ENCODE data around the gene SH3RF1.

SH3RF1 gene

DNA sequence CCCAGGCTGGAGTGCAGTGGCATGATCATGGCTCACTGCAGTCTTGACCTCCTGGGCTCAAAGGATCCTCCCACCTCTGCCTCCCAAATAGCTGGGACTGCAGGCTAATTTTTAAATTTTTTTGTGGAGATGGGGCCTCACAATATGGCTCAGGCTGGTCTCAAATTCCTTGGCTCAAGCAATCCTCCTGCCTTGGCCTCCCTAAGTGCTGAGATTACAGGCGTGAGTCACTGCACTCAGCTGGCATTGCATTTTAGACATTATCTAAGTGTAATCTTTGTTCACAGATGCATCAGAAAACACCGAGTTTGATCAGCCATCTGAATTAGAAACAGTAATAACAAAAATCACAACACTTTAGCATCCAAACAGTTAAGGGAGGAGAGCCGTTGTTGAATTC, 207.3 kb downstream of the SH3RF1 start:
- no peak for DNase-seq (ENCODE audit: low spot score)

DNA sequence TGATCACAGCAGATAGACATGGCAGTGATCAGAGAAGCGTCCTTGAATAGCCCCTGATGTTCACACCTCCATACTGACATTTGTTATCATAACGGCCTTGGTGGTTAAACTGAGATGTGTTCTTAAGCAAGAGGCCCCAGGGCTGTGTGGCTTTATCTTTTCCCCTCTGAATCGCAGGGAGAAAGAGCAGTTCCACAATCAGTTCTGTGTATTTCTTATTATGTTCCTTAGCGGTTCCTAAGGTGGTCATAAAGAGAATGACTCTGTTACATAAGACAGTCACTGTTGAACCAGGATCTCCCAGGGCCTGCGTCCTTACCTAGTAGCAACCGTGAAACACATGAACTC, 207.9 kb downstream of the SH3RF1 start:
- no peak for DNase-seq (ENCODE audit: low spot score)

DNA sequence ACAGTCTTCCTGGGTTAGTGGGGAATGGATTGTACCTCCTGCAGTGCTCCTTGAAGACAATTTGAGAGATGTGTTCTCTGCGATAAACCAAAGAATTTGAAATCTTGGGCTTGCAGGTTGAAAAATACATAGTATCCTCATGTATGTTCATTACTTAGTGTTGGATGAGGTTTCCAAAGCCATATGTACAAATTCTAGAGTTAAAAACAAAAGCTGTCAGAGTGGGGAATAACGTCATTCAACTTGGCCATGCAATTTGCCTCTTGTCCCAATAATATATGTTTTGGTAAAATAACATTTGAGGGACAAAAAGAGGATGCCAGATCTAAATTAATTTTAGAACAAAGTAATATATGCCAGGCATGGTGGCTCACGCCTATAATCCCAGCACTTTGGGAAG, 209.4 kb downstream of the SH3RF1 start:
- no peak for DNase-seq (ENCODE audit: low spot score)

DNA sequence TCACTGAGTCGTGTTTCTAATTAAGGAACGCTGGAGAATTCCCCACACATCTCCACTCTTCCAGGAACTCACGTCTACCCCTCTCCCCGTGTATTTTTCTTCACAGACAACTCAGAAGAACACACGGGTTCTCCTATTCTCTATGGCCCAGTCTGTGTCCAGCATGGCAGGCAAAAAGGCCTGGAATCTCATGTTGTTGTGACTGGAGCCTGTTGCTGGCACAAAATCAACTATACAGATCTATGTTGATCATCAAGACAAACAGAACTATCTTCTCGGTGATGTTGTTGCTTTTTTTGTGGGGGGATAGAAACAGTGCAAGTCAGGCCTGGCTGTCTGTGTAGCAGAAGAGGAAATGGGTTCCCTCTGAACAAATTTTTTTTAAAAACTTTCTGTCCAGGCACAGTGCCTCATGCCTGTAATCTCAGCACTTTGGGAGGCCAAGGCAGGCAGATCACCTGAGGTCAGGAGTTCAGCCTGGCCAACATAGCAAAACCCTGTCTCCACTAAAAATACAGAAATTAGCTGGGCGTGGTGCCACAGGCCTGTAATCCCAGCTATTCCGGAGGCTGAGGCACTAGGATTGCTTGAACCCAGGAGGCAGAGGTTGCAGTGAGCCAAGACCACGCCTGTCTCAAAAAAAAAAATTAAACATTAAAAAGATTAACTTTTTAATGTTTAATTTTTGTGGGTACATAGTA, 210.2 kb downstream of the SH3RF1 start:
- no peak for DNase-seq (ENCODE audit: low spot score)

DNA sequence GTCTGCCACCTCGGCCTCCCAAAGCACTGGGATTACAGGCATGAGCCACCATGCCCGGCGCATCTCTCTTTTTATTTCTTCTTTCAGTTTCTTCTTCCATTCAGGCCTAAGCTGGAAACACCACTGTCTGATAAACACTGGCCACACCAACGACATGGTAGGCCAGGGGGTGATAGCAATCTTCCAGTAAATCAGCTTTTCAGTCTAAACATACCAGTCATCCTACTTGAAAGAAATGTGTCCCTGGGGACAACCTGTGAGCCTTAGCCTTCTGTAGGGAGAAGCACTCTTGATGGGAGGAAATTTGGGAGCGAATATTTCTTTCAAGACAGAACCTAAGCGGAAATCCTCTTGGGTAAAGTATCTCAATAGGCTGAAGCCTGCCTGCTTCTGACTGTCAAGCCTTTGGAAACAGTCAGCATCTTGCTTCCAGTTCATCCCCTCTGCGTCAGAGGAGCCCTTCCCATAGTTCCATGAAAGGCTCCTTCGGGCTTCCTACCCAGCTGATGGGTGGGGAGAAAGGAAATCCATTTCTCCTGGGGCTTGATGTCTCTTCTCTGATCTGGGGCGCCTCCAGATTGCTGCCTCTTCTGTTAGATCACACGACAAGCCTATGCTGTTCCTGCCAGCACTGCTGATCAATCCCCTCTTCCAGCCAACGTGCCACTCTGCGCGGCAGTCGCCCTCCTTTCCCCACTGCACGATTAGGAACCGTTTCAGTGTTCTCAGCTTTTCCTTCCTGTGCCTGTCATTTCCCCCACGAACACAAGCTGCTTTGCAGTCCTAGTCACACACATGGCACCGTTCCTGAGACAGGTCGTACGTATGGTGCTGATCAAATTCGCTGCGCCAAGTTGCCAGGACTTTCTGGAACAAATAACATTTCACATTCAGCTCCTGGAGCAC, 211.2 kb downstream of the SH3RF1 start:
- DNase-seq (ENCODE audit: low spot score) = no peak

DNA sequence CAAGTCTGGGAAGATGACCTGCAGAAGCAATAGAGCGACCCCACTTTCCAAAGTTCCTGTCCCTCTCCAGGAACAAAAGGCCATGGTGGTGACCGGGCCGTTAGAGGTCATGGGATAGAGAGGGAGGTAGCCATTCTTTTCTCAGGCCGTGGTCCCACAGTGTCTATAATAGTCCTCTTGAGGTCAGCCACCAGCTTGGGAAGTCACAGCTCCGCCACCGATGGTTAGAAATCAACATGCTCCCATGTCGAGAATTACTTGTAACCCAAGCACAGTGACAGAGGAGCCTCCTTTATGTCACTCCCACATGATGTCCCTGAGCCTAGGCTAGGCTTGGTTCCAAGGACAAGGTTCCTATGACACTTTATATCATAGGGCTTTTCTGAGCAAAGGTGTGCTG, 212.4 kb downstream of the SH3RF1 start:
- no peak for DNase-seq (ENCODE audit: low spot score)

DNA sequence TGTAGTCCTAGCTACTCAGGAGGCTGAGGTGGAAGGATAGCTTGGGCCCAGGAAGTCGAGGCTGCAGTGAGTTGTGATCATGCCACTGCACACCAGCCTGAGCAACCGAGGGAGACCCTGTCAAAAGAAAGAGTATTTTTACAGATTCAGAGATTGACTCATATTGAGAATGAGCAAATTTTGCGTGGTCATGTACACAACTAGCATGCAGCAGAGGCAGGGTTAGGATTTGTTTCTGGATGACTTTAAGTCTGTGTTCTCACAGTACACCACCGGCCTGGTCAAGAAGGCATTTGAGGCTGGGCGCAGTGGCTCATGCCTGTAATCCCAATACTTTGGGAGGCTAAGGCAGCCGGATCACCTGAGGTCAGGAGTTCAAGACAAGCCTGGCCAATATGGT, 215.9 kb downstream of the SH3RF1 start:
- no peak for DNase-seq (ENCODE audit: low spot score)

DNA sequence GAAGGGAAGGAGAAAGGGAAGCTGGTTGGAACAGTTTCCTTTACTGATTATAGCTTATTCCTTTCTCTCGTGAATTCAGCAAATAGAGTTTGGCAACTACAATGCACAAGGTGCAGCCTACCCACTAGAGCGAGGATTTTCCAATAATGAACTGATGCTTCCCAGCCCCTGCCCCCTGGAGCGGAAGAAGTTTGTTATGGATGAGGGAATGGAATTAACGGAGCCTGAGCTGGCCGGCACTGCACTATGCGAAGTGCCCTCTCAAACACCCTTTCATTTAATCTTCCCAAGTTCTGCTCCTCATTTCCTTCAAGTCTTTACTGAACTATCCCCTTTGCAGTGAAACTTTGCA, 218.2 kb downstream of the SH3RF1 start:
- DNase-seq (ENCODE audit: low spot score) = no peak

DNA sequence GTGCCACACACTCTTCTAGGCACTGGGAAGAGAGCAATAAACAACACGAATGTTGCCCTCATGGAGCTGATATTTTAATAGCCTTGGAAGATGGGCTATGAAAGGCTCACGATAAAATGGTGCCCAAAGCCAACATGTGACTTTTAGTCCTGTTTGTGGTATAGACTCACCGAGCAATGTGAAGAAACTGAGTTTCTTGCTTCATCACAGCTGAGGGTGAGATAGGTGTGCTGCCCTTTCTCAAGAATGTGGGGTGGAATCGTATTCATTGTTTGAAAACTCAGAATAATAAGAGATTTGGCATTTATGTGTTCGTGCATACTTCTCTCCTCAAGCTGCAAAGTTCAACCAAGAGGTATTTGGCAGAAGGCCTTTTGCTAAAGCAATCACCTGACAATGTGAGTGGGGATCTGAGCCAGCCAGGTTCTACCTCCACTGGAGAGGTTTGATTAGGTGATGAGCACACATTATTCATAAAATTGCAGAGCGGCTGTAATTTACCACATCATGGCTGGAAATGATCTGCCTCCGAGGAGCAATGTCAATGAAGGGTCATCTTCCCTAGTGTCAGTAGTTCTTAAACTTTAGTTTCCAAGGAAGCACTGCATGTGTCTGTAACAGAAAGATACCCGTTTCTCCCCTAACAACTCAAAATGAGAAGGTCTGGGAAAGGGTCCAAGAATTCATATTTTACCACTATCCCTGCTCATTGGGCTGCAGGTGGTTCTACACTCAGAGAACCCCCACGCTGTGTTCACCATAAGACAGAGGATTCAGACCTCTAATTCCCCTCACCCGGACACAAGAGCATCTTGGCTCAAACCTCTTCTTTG, 218.8 kb downstream of the SH3RF1 start:
- DNase-seq (ENCODE audit: low spot score) = no peak

DNA sequence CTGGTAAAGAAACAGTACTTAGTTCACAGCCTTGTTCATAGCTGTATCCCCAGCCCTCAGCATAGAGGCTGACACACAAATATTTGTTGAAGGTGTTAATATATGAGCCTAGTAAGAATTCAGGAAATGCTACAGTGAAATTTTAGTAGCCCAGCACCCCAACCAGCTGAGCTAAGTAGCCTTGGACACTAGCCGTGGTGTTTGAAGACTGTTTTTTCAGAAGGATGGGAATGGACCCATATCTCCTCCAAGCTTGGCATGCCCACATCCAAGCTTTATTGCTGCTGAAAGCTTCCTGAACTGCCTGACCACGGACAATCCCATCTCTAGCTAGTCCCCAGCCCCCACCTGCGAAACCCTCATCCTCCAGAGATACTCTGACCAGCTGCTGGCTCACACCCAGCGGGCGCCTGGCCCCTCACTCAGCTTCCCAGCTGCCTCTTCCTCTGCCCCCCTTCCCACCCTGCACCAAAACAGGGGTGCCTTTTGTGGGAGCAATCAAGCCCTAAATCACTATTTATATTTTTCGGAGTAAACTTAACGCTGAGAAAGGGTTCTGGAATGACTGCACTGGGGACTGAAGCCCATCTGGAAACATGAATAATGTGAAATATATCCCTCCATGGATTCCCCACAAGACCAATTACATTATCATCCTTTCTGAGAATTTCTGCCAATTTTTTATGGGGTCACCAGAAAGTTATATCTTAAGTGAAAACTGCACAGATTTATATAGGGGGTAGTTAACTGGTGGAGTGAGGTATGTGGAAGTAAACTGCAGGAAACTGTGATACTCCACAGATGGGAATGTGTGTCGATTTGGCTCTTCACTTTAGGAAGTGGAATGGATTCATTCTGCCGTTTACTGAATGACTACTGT, 219.6 kb downstream of the SH3RF1 start:
- DNase-seq (ENCODE audit: low spot score) = no peak

DNA sequence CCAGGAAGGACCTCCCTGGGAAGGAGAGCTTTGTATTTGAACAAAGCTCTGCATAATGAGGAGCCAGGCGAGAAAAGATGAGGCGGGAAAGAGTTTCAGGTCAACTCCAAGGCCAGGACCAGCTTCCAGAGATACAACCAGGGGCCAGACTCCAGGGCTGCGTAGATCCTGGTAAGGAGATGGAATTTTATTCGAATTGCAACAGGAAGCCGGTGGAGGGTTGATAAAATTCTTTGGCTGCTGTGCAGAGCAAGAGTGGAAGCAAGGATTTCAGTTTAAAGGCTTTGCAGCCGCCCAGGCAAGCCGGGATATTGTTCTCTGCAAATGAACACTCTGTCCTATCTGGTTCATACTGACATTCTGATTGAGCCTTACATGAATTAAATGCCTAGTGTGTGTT, 220.5 kb downstream of the SH3RF1 start:
- DNase-seq (ENCODE audit: low spot score) = no peak

DNA sequence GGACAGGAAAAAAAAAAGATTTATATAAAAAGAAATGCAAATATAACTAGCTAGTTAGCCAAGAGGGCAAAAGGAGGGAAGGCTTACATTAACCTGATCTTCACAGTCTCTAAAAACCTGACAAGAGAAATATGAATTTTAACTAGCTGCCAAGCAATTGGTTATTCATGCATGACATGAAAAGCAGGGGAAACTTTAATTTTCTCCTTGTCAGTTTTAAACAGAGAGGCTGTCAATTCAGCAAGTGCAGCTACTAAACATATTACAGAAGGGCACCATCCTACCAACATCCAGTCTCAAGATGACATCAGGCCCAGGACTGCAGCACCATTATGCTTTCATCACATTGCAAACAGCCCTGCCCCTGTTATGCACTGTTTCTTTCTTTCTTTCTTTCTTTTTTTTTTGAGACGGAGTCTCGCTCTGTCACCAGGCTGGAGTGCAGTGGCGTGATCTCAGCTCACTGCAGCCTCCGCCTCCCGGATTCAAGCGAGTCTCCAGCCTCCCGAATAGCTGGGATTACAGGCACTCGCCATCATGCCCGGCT, 221.8 kb downstream of the SH3RF1 start:
- no peak for DNase-seq (ENCODE audit: low spot score)

DNA sequence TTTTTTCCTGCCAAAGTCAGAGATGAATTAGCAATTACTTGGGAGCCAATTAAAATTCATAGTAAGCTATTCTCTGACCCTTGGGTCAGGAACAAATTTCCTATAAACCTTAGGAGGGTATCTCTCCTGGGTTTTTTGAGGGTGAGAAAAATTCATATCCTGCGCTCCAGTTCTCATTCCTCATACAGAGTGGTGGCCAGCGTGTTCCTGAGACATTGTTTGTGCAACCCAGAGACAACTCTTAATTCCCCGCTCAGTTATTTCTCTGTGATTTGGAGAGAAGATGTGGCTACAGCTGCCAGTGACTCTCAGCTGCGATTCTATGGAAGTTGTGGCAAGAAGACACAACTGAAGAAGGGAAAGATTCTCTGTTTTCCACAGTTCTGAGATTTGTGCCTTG, 222.8 kb downstream of the SH3RF1 start:
- no peak for DNase-seq (ENCODE audit: low spot score)

DNA sequence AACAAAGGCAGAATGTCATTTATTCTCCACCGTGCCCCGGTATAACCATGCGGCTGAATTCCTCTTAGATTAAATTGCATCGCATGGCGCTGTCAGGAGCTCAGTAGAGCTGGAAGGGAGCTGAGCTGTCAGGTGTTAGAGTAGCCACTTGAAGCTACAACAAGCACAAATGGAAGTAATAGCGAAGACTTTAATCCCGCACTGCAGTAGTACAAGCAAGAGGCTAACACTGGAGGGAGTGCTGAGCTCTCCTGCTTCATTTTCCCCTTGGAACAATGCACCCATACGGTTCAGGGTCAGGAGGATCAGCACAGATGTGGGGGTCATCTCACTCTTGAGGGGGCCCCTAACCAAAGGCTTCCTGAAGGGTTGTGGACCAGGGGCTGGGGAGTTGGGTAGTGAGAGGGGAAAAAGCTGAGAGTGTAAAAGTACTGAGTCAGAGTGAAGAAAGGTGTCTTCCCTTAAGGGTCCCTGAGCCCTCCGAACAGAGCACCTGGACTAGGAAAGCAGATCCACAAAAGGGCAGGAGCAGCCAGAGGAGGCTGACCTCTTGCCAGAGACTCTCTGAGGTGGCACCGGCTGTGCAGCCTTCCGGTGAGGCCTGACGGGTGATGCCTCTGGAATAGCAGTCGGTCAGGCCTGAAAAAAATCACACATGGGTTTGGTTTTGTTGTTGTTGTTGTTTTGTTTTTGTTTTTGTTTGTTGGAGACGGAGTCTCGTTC, 224.7 kb downstream of the SH3RF1 start:
- DNase-seq (ENCODE audit: low spot score) = no peak

DNA sequence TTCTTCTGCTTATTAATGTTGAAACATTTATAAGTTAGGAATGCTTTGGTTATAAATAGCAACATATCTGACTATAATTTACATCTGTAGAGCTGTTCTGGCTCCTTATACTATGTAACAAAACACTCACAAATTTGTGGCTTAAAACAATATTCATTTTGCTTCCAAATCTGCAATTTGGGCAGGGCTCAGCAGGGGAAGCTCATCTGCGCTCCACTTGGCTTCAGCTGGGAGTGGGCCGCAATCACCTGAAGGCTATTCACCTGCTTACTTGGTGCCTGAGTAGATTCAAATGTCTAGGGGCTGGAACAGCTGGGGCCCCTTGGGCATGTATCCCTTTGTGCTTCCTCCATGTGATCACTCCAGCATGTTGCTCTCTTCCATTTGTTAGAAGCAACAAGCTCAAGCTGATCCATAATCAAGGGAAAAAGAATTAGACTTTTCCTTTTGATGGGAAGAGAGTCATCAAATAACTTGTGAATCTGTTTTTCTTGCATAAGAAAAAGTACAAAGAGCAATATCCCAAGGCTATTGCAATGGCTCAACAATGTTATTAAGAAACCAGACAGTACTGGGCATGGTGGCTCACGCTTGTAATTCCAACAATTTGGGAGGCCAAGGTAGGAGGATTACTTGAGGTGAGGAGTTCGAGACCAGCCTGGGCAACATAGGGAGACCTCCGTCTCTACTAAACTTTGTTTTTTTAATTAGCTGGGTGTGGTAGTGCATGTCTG, 225.9 kb downstream of the SH3RF1 start:
- no peak for DNase-seq (ENCODE audit: low spot score)
